HG03469 (cell line): ENCODE results near the gene SAPCD2.

Source experiments
- ATAC-seq: cut with Tn5 transposase; IDR thresholded peaks from one replicate; pipeline ENCODE4 v1.9.1; 2021; ENCODE audit warnings: mild to moderate bottlenecking, moderate library complexity, moderate number of reproducible peaks; ENCODE audit not compliant: unreplicated experiment

Gene SAPCD2

DNA sequence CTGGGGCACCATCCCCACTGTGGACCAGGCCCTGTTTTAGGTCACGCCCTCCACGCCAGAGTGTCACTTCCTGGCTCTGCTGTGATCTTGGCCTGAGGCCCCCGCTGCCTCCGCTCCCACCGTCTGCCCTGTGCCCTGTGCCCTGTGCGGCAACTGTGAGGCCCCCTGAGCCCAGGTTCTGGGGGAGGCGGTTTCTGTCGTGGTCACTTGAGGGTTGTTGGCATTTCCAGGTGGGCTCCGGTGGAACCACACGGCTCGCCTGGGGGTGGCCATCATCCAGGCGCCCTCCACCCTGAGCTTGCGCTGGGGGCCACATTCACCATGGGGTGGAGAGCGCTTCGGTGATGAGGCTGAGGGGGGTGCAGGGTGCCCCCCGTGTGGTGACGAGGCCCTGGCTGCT lies 37.6 kb upstream of the SAPCD2 start:
- ATAC-seq = no peak

DNA sequence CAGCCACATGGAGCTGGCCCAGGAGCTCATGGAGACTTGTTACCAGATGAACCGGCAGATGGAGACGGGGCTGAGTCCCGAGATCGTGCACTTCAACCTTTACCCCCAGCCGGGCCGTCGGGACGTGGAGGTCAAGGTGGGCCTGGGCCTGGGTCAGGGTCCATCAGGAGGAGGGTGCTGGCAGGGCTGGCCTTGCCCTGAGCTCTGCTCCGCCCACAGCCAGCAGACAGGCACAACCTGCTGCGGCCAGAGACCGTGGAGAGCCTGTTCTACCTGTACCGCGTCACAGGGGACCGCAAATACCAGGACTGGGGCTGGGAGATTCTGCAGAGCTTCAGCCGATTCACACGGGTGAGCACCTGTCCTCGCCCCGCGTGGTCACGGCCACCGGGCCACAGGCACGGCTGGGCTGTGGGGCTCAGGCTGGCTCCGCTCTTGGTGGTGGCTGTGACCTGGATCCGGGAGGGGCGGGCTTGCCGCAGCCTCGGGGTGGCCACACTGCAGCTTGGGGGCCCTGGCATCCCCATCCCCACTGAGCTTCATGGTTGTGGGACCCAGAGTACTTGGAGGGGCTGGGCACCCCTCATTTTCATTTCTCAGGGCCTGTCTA lies 37.1 kb upstream of the SAPCD2 start:
- no peak for ATAC-seq

DNA sequence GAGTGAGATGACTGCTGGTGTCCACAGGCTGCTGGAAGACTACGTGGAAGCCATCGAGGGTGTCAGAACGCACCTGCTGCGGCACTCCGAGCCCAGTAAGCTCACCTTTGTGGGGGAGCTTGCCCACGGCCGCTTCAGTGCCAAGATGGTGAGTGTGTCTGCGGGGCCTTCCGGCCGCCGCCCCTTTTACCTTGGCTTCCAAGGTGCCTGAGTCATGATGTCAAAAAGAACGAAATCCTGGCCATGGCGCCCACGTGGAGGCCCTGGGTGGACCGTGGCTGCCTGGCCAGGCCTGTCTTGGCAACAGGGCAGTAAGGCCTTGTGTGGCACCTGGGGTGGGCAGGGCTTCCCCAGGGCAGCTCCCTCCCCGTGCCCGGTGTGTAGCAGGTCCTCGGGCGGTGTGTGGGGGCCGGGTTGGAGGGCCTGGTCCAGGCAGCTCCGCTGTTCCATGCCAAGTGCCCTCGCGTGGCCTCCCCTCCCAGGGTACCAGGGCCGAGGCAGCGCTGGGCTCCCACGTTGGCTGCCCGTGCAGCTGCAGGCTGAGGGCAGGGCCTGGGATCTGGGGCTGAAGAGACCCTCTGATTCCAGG lies 36.4 kb upstream of the SAPCD2 start:
- ATAC-seq = no peak

DNA sequence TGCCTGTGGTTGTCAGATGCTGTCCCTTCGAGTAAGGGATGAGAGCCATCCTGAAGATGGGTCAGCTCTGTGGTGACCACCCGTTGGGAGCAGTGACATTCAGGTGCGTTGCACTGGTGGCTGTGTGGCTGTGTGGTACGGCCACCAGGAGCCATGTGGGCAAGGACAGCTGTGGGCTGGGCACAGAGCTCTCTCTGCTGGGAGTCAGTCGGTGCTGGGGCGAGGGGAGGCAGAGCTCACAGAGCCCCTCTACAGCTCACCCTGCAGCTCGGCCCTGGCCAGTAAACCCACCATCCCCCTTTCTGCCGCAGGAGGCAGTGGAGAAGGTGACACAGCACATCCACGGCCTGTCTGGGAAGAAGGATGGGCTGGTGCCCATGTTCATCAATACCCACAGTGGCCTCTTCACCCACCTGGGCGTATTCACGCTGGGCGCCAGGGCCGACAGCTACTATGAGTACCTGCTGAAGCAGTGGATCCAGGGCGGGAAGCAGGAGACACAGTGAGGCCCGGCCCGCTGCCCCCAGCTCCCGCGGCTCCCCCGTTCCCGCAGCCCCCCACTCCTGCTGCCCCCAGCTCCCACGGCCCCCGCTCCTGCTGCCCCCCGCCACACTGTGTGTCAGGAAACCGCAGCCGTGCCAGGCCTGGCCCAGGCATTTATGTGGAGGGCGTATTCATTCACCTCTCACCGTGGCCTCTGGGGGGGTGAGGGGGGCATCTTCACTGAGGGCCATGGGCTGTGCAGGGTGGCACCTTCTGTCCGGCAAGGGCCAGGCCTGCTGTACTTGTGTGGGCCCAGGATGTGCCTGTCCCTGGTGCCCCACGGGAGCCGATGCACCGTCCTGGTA lies 35.7 kb upstream of the SAPCD2 start:
- no peak for ATAC-seq

DNA sequence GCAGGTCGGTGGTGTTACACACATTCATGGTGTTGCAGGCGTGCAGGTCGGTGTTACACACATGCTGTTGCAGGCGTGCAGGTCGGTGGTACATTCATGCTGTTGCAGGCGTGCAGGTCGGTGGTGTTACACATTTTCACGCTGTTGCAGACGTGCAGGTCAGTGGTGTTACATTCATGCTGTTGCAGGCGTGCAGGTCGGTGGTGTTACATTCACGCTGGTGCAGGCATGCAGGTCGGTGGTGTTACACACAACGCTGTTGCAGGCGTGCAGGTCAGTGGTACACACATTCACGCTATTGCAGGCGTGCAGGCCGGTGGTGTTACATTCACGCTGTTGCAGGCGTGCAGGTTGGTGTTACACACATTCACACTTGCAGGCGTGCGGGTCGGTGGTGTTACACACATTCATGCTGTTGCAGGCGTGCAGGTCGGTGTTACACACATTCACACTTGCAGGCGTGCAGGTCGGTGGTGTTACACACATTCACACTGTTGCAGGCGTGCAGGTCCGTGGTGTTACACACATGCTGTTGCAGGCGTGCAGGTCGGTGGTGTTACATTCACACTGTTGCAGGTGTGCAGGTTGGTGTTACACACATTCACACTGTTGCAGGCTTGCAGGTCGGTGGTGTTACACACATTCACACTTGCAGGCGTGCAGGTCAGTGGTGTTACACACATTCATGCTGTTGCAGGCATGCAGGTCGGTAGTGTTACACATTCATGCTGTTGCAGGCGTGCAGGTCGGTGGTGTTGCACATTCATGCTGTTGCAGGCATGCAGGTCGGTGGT lies 33.0 kb upstream of the SAPCD2 start:
- ATAC-seq = no peak

DNA sequence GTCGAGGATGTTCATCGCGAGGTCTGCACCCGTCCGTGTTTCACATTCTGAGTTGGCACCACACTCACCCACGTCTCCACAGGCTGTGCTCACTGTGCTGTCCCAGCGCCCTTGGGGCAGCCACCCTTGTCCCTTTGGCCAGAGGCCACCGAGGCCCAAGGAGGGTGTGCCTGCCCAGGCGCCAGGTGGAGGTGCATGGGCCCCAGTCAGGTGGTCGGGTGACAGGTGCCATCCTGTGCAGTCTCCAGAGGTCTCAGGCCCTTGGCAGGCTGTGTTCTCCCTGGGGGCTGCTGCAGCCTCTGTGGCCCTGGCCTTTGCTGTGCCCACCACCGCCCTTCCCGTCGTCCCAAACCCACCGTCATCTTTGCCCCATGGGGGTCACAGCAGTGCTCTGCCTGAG lies 28.9 kb upstream of the SAPCD2 start:
- ATAC-seq = no peak

DNA sequence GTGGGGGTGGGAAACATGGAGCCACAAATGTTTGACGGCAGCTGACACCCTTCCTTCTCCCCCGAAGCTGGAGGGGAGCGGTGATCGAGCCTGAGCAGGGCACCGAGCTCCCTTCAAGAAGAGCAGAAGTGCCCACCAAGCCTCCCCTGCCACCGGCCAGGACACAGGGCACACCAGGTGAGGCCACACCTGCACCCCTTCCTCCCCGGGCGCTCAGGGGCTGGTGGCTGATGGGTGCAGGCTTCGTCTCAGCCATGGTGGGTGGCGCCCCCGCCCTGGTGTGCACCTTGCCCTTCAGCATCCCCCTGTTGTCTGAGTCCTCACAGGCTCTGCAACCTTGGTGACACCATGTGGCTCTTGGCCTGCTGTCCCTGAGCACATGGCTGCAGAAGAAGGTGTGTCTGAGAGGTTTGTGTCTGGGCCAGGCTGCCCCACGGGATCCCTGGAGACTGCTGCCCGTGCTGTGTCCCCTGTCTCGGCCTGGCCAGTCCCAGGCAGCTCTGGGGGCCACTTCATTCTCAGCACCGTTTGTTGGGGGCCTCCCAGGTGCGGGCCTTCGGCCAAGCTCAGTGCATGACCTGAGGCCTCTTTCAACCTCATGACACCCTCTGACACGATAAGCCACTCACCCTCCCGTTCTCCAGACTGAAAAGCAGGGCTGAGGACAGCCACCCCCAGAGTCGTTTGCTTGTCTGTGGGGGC lies 27.6 kb upstream of the SAPCD2 start:
- ATAC-seq = no peak

DNA sequence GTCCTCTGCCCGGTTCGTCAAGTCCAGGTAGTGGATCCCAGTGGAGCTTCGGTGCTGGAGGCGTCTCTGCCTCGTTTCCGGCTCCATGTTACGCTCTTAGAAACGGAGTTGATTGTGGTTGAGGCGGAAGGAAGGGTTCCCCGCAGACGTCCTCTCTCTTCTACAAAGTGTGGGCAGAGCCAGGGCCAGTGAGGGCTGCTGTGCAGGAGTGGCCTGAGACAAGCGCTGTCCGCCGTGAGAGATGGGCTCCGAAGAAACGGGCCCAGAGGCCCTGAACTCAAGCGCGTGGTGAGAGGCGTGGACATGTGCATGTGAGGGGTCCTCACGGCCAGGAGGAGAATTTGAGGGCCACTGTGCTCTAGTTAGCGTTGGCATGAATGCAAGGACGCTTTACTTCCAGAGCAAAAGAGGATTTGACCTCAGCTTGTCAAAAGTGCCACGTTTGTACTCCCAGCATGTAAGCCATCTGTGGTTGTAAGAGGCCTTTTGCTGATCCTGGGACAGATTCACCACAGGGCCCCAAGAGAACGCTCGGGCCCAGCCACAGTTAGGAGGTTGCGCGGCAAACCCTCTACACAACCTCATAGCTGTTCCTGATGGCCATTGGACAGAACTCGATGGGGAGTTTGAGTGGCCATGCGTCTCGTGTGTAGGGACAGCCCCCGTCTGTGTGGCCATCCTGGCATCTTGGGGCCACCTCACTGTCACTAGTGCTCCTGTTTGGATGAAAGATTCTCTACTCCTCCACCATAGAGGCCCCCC lies 26.6 kb upstream of the SAPCD2 start:
- no peak for ATAC-seq

DNA sequence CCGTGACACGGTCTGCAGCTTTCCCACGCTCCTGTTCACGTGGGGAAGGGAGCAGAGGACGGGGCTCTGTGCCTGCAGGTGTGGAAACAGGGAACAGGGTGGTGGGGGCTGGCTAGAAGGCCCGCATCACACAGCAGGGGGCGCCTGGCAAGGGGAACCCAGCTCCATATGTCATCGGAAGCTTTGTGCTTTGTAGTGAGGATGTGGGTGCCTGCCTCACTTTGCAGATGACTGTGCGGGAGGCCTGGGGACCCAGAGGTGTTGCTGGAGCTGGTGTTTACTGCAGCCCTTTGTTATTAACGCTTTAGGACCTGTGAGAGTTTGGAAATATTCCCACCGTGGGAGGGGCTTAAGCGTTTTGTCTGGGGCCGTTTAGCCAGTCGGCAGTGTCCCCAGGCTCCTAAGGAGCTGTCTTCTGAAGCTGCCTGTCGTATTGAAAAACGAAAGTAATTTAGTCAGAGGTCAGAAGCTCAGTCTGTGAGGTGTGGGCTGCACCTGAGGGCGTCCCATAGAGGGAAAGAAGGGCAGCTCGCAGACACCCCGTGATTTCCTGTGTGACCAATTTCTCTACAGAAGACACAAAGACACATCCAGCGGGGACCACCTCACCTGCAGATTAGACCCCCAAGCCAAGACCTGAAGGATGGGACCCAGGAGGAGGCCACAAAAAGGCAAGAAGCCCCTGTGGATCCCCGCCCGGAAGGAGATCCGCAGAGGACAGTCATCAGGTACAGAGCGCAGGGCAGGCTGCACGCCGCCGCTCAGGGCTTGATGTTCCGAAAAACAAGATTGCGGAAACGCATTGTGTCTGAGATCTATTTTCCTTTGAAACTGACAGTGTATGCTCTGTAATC lies 25.5 kb upstream of the SAPCD2 start:
- ATAC-seq = no peak

DNA sequence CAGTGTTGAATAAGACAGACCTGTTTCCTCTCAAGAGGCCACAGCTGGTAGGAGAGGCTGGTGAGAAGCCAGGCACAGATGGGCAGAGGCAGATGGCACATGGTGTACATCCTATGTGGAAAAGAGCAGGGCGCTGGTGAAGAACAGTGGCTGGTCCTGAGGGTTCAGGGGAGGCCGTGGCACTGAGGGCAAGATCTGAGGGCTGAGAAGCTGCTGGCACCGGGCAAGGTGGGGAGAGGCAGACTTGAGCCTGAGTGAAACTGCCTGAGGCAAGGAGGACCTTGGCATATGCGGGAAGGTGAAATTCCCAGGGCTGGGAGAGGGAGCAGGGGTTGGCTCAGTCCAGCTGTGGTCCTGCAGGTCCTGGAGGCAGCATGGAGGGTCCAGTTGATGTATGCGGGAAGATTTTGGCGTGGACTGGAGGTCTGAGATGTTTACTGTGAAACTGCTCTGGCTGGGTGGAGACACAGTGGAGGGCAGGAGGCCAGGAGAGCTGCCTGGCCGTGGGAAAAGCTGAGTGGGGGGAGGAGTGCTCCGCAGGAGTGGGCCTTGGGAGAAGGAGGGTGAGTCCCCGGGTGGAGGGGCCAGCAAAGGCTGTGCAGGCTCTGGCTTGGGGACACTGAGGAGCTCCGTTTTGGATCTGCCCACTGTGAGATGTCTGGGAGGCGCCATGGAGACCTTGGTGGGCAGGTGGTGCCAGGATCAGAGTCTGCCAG lies 19.0 kb upstream of the SAPCD2 start:
- no peak for ATAC-seq

DNA sequence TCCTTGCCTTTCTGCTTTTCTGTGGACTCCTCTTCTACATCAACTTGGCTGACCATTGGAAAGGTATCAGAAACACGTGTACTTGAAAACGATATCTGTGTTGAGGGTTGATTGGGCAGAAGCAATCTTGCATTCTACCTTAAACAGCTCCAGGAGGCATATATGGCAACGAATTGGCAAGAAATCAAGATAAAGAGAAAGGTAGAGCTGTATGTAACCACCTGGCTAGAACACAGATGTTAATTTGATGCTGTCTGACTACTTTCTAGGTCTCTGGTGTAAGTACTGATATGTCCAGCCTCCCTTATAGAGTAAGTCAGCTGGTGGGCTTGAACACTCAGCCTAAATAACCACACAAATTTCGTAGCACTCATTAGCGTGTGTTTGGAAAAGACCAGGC lies 17.8 kb upstream of the SAPCD2 start:
- ATAC-seq = no peak

DNA sequence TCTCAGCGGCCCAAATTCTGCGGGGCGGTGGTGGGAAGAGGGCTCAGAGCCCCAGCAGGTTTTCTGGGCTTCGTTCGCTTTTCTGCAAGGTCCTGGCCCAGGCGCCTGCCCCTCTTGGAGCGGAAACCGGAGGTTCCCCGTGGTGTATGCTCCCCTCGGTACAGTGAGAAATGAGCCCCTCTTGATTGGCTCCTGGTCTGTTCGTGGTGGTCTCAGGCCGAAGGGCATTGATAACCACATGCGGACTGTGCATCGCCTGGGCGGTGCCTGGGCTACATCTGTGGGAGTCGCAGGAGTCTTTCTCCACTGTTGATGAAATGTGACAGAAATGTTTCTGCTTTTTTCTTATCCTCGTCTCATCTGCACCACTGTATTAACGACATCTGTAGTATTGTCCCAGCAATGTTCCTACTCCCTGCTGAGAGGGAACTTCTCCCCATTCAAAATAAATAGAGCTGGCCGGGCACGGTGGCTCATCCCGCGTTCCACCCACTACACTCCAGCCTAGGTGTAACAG lies 17.1 kb upstream of the SAPCD2 start:
- no peak for ATAC-seq

DNA sequence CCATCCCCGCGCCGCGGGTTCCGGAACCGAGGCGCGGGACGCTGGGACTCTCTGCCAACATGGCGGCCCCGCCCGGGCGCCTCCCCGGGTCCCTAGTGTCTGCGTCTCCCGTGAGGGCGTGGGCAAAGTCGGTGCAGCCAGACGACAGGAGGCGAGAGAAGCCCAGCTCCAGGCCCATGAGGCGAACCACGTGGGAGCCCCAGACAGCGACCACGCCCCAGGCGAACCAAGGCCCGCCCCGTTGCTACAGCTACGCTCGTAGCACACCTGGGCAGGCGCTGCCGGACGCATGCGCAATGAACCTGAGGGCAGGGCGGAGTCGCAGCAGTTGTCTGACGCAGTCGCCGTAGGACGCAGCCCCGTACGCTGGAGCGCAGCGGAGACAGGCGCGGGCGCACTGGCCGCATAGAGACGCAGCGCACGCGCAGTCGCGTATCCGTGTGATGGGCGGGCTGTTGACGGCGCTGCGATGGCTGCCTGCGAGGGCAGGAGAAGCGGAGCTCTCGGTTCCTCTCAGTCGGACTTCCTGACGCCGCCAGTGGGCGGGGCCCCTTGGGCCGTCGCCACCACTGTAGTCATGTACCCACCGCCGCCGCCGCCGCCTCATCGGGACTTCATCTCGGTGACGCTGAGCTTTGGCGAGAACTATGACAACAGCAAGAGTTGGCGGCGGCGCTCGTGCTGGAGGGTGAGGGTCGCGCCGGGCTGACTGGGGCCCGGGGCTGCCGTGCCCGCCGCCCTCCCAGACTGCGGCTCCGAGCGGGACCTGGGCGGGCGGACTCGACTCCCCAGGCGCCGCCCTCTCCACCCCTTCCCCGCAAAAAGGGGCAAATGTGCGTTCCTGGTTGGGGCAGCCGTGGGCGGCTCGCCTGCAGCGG lies 16.4 kb upstream of the SAPCD2 start, which contains the start of gene MAN1B1:
Gene MAN1B1, plus strand, starts transcription at position 455 of the 878 bp plus-strand sequence. Its CDS starts 15 bp downstream, at position 470.
- peak; percentile 61 for ATAC-seq

DNA sequence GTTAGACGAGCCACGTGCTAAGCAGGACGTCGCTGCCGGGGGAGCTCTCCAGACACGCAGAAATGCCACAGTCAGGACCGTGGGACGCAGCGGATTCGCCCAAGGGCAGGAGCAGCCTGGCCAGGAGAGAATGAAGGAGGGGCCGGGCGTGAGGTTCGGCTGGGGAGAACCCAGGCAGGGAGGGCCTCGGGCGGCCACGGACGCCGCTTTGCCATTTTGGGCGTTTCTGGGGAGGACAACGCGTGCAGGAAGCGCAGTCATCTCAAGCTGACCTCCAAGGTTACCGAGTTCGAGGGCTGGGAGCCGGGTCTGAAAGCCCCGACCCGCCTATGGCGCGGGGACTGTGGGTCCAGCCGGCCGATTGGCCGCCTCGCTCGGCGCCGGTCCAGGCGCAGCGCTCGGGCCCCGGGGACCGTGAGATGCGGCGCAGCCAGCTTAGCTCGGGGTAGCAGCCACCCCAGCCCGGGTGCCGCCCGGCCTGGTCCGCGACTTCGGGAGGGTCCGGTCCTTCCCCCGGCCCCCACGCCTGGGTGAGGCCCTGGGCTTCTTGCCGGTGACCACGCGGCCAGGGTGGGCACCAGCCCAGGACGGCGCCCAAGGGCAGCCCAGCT lies 15.7 kb upstream of the SAPCD2 start:
- ATAC-seq = peak; percentile 4

DNA sequence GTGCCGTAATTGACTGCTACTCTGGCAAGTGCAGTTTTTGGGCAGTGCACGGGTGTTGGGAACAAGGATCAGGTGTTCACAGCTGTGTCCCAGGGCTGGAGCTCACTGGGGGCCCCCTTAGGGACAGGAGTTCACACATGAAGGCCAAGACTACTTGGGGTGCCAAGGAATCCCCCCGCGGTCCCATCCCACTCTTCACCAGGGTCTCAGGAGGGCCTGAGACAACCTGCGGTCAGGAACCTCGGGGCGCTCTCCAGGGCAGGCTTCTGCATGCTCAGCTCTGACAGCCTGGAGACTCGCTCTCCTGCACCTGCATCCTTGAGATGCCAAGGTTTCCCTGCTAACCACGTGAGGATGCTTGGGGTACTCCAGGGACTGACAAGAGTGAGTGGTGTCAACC lies 14.2 kb upstream of the SAPCD2 start:
- no peak for ATAC-seq

DNA sequence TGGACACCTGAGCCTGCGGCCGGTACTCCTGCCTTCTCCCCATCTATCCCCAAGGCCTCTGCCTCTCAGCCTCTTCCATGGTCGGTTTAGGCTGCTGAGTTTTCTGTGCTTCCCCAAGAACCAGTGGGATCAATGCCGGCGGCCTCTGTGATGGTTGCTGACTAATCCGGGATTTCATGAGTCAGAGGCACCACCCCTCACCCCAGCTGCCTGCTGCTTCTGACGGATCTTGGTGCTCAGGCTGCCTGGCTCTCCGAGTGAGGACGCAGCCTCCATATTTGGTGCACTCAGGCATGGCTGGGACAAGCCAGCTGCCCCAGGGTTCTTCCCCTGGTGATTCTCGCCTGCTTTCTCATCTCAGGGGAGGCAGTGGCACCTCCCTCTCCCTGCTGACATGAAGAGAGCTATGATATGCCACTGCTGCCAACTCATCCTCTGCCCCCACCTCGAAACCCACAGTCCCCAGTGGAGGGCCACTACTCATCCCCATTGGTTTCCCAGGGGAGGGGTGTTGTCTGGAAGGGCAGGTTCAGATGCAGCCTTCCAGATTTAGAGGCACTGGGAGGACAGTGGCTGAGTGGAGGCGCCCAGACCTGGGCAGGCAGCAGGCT lies 13.1 kb upstream of the SAPCD2 start:
- no peak for ATAC-seq
